Stomach smooth muscle (tissue), 2 donors: Measurements from ENCODE around the gene SYNC.
A peak's percentile ranks its signal among the peaks of the same experiment; 100 is the strongest.
"Not testable (repeated sequence)": the region's sequence is repeated elsewhere in the genome, so short reads cannot be mapped to it uniquely, and the experiment has no call there.

Experiments
- H3K27ac ChIP-seq: one replicate; pipeline ENCODE4 v1.7.0; 2013; ENCODE audit warnings: mild to moderate bottlenecking, low read length, inconsistent platforms
- H3K27me3 ChIP-seq, 2 donors: one replicate each; pipeline ENCODE4 v1.7.0; 2013; ENCODE audit warnings: low read length in 2 of 2; ENCODE audit not compliant: insufficient read depth in 2 of 2, control insufficient read depth in 1 of 2
- H3K36me3 ChIP-seq, 2 donors: one replicate each; pipeline ENCODE4 v1.7.0; 2013; ENCODE audit warnings: low read length in 2 of 2; ENCODE audit not compliant: control insufficient read depth in 2 of 2, insufficient read depth in 2 of 2
- H3K4me1 ChIP-seq: one replicate; pipeline ENCODE4 v1.7.0; 2013; ENCODE audit warnings: low read length; ENCODE audit not compliant: control insufficient read depth, insufficient read depth
- H3K4me3 ChIP-seq, 2 donors: one replicate each; pipeline ENCODE4 v1.7.0; 2013; ENCODE audit warnings: low read length in 2 of 2
- H3K9ac ChIP-seq, 2 donors: one replicate each; pipeline ENCODE4 v1.7.0; 2013; ENCODE audit warnings: low read length in 2 of 2, mild to moderate bottlenecking in 1 of 2
- H3K9me3 ChIP-seq, 2 donors: one replicate each; pipeline ENCODE4 v1.7.0; 2013; ENCODE audit warnings: low read length in 2 of 2; ENCODE audit not compliant: control insufficient read depth in 2 of 2
- donor health status: healthy.
- donor health status: Pancreatic carcinoma.

The SYNC gene

DNA sequence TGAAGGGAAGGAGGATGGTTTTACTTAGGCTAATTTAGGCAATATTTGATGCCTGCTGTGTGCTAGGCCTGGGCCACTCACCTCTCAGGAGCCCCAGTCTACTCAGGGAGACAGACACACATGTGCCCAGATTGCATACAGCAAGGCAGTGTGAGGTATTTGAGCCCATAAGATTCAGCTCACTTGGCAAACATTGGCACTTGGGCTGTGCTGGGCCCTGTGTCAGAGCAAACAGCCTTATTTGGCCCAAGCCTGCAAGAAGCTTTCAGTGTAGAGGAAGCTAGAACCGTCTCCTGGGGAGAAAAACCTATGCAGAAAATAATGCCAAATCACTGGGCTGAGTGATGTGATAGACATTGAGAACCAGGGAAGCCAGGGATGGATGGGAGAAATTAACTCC is 3.9 kb upstream of the SYNC start:
- H3K9ac ChIP-seq = peak overlapping the region; percentile 13 to 58
- no peaks in the 10 kb centered on the region for H3K27me3 ChIP-seq
- peak overlapping the region; percentile 78 for H3K27ac ChIP-seq
- H3K4me3 ChIP-seq = no peak overlapping the region
- H3K9me3 ChIP-seq = no peaks in the 10 kb centered on the region
- peaks cover 40% of the 10 kb centered on the region for H3K4me1 ChIP-seq
- no peaks in the 10 kb centered on the region for H3K36me3 ChIP-seq

DNA sequence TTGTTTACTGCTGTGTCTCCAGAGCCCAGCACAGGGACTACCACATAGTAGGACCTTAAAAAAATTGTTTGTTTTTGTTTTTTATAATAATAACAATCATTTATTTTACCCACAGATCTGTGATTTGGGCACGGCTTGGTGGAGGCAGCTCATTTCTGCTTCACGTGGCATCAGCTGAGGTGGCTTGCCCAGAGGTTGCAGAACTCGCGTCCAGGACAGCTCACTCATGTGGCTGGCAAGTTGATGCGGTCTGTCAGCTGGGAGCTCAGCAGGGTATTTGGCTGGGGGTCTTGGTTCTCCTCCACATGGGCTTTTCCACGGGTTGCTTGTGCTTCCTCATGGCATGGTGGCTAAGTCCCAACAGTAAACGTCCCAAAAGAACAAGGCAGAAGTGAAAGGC is 2.9 kb upstream of the SYNC start:
- Histone ChIP-seq H3K9me3 (no peaks in the 10 kb centered on the region), H3K27ac (peak overlapping the region; percentile 78), H3K4me1 (peaks cover 44% of the 10 kb centered on the region), H3K36me3 (no peaks in the 10 kb centered on the region), H3K27me3 (no peaks in the 10 kb centered on the region), H3K4me3 (peak overlapping the region in 1 of 2 donors; percentile 4), H3K9ac (no peak overlapping the region)

- Histone ChIP-seq H3K36me3 (no peaks in the 10 kb centered on the region), H3K4me3 (peak overlapping the region; percentile 62 to 85), H3K27me3 (no peaks in the 10 kb centered on the region), H3K9ac (peak overlapping the region; percentile 72 to 84), H3K27ac (peak overlapping the region; percentile 96), H3K9me3 (no peaks in the 10 kb centered on the region), H3K4me1 (peaks cover 44% of the 10 kb centered on the region)
These were observed 1.1 kb upstream of the SYNC start for GRCh38 chr1:32703479-32704291.

- Histone ChIP-seq H3K4me3 (peak overlapping the region; percentile 76 to 85), H3K9me3 (no peaks in the 10 kb centered on the region), H3K27me3 (no peaks in the 10 kb centered on the region), H3K9ac (peak overlapping the region; percentile 70 to 72), H3K36me3 (no peaks in the 10 kb centered on the region), H3K4me1 (peaks cover 44% of the 10 kb centered on the region), H3K27ac (peak overlapping the region; percentile 71)
These were observed 495 bp downstream of the SYNC start for GRCh38 chr1:32701951-32702598.

- peak overlapping the region; percentile 76 to 85 for H3K4me3 ChIP-seq
- H3K36me3 ChIP-seq = no peaks in the 10 kb centered on the region
- peaks cover 38% of the 10 kb centered on the region for H3K4me1 ChIP-seq
- H3K9ac ChIP-seq = peak overlapping the region; percentile 70 to 72
- no peaks in the 10 kb centered on the region for H3K27me3 ChIP-seq
- H3K9me3 ChIP-seq = no peaks in the 10 kb centered on the region
- peak overlapping the region; percentile 71 for H3K27ac ChIP-seq
These were observed 1.1 kb downstream of the SYNC start for GRCh38 chr1:32701421-32701911.

DNA sequence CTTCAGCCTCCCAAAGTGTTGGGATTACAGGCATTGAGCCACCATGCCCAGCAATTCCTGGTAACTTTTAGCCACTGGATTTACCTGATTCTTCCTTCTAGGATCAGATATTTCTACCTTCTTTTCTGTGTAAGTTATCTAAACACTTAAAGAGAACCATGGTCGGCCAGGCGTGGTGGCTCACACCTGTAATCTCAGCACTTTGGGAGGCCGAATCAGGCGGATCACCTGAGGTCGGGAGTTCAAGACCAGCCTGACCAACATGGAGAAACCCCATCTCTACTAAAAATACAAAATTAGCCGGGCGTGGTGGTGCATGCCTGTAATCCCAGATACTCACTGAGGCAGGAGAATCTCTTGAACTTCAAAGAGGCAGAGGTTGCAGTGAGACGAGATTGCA is 5.6 kb downstream of the SYNC start:
- peaks cover 38% of the 10 kb centered on the region for H3K4me1 ChIP-seq

DNA sequence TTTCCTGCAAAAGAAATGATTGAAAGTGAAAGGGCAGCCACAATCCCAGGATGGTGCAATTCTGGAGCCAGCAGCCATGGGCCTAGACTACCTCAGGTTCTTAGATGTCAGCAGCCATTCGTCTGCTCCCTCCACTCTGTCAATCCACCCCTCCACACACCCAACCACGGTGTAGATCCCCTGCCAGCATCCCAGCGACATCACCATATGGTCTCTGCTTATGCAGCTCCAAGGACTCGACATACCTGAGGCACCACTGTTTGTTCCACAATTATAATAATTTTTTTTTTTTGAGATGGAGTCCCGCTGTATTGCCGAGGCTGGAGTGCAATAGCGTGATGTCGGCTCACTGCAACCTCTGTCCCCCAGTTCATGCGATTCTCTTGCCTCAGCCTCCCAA is 6.5 kb downstream of the SYNC start:
- peaks cover 6 to 10% of the 10 kb centered on the region in 2 donors for H3K36me3 ChIP-seq
- peaks cover 29% of the 10 kb centered on the region for H3K4me1 ChIP-seq
- H3K9ac ChIP-seq = no peak overlapping the region
- H3K27me3 ChIP-seq = no peaks in the 10 kb centered on the region
- H3K9me3 ChIP-seq = no peaks in the 10 kb centered on the region
- peak overlapping the region; percentile 41 for H3K27ac ChIP-seq
- no peak overlapping the region for H3K4me3 ChIP-seq

More for the DNA sequence above, 5.6 kb downstream of the SYNC start:
- not testable (repeated sequence) for H3K9me3 ChIP-seq, H3K4me3 ChIP-seq, H3K9ac ChIP-seq, H3K36me3 ChIP-seq, H3K27ac ChIP-seq, H3K27me3 ChIP-seq

- H3K27me3 ChIP-seq = no peaks in the 10 kb centered on the region
- H3K36me3 ChIP-seq = peaks cover 6 to 10% of the 10 kb centered on the region in 2 donors
- H3K4me3 ChIP-seq = peak overlapping the region in 1 of 2 donors; percentile 47
- no peaks in the 10 kb centered on the region for H3K9me3 ChIP-seq
- peaks cover 29% of the 10 kb centered on the region for H3K4me1 ChIP-seq
- no peak overlapping the region for H3K9ac ChIP-seq
- H3K27ac ChIP-seq = peak overlapping the region; percentile 41
These were observed 7.3 kb downstream of the SYNC start for GRCh38 chr1:32695098-32695904.

GRCh38 chr1:32693455-32694174 is 9.0 kb downstream of the SYNC start:
- Histone ChIP-seq H3K4me1 (peaks cover 29% of the 10 kb centered on the region), H3K36me3 (peaks cover 9 to 10% of the 10 kb centered on the region in 2 donors), H3K9me3 (no peaks in the 10 kb centered on the region), H3K9ac (peak overlapping the region in 1 of 2 donors; percentile 47), H3K4me3 (peak overlapping the region in 1 of 2 donors; percentile 29), H3K27ac (peak overlapping the region; percentile 62), H3K27me3 (no peaks in the 10 kb centered on the region)

DNA sequence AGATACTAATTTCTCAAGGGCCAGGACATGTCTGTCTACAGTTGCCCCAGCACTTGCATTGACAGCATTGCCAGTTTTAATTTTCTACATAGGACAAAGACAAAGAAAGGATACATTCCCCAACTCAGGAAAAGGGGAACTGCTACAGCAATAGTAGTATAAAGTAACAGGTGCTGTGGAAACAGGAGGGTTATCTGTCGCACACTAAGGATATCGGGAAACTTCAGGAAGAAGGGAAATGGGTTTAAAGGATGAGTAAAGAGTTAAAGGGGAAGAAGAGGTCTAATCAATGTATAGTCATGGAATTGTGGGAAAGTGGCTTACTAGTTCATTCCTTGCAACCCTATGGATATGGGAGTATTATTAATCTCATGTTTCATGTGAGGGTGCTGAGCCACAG is 16.2 kb downstream of the SYNC start:
- no peak overlapping the region for H3K27ac ChIP-seq
- H3K4me1 ChIP-seq = no peaks in the 10 kb centered on the region
- H3K27me3 ChIP-seq = no peaks in the 10 kb centered on the region
- H3K9me3 ChIP-seq = no peaks in the 10 kb centered on the region
- no peak overlapping the region for H3K9ac ChIP-seq
- H3K36me3 ChIP-seq = peaks cover 20 to 35% of the 10 kb centered on the region in 2 donors
- no peak overlapping the region for H3K4me3 ChIP-seq
